Measurements from ENCODE around the gene TNIK.

TNIK gene

GRCh38 chr3:171169443-171169842 is 290.8 kb downstream of the TNIK start:
- FAIRE-seq = no peak
- DNase-seq (ENCODE audit: insufficient read length, low spot score) = no peak
- no peak for TF ChIP-seq TAF1 (IDR thresholded peaks at IDR 0.05; ENCODE audit: low read depth, low read length)
- no peak for TF ChIP-seq POLR2AphosphoS5 (IDR thresholded peaks at IDR 0.05; ENCODE audit: low read depth, low read length)
- no peak for TF ChIP-seq POLR2A (IDR thresholded peaks at IDR 0.05; ENCODE audit: low read depth, low read length)
- no peak for TF ChIP-seq POU2F2 (IDR thresholded peaks at IDR 0.05; ENCODE audit: low read depth, low read length)

GRCh38 chr3:171168551-171168950 is 291.7 kb downstream of the TNIK start:
- FAIRE-seq = no peak
- DNase-seq (ENCODE audit: insufficient read length, low spot score) = no peak
- TF ChIP-seq POLR2A (IDR thresholded peaks at IDR 0.05; ENCODE audit: low read depth, low read length) (no peak), POU2F2 (IDR thresholded peaks at IDR 0.05; ENCODE audit: low read depth, low read length) (no peak), PAX5 (IDR thresholded peaks at IDR 0.05; ENCODE audit: insufficient read depth, low read length, severe bottlenecking) (no peak), POLR2AphosphoS5 (IDR thresholded peaks at IDR 0.05; ENCODE audit: low read depth, low read length) (no peak), TAF1 (IDR thresholded peaks at IDR 0.05; ENCODE audit: low read depth, low read length) (no peak)

- DNase-seq (ENCODE audit: insufficient read length, low spot score) (no peak), FAIRE-seq (no peak)
- TF ChIP-seq TAF1 (IDR thresholded peaks at IDR 0.05; ENCODE audit: low read depth, low read length) (no peak), POLR2A (IDR thresholded peaks at IDR 0.05; ENCODE audit: low read depth, low read length) (no peak), POU2F2 (IDR thresholded peaks at IDR 0.05; ENCODE audit: low read depth, low read length) (no peak), POLR2AphosphoS5 (IDR thresholded peaks at IDR 0.05; ENCODE audit: low read depth, low read length) (no peak)
Measured at GRCh38 chr3:171168086-171168485, 292.1 kb downstream of the TNIK start.

- FAIRE-seq (no peak), DNase-seq (ENCODE audit: insufficient read length, low spot score) (no peak)
- TF ChIP-seq POLR2A (IDR thresholded peaks at IDR 0.05; ENCODE audit: low read depth, low read length) = no peak
- no peak for TF ChIP-seq SPI1 (IDR thresholded peaks at IDR 0.05; ENCODE audit: low read depth, low read length)
- TF ChIP-seq POU2F2 (IDR thresholded peaks at IDR 0.05; ENCODE audit: low read depth, low read length) = no peak
- no peak for TF ChIP-seq POLR2AphosphoS5 (IDR thresholded peaks at IDR 0.05; ENCODE audit: low read depth, low read length)
Measured at GRCh38 chr3:171165983-171166382, 294.2 kb downstream of the TNIK start.

- TF ChIP-seq PAX5 (IDR thresholded peaks at IDR 0.05; ENCODE audit: insufficient read depth, low read length, severe bottlenecking) = no peak
- no peak for TF ChIP-seq POU2F2 (IDR thresholded peaks at IDR 0.05; ENCODE audit: low read depth, low read length)
- TF ChIP-seq POLR2AphosphoS5 (IDR thresholded peaks at IDR 0.05; ENCODE audit: low read depth, low read length) = no peak
- no peak for TF ChIP-seq SPI1 (IDR thresholded peaks at IDR 0.05; ENCODE audit: low read depth, low read length)
- DNase-seq (ENCODE audit: insufficient read length, low spot score) (no peak), FAIRE-seq (no peak)
Measured at GRCh38 chr3:171165499-171165921, 294.7 kb downstream of the TNIK start.

- DNase-seq (ENCODE audit: insufficient read length, low spot score) (no peak), FAIRE-seq (no peak)
- TF ChIP-seq POLR2AphosphoS5 (IDR thresholded peaks at IDR 0.05; ENCODE audit: low read depth, low read length) = no peak
- no peak for TF ChIP-seq SPI1 (IDR thresholded peaks at IDR 0.05; ENCODE audit: low read depth, low read length)
- no peak for TF ChIP-seq POU2F2 (IDR thresholded peaks at IDR 0.05; ENCODE audit: low read depth, low read length)
- TF ChIP-seq POLR2A (IDR thresholded peaks at IDR 0.05; ENCODE audit: low read depth, low read length) = no peak
- TF ChIP-seq PAX5 (IDR thresholded peaks at IDR 0.05; ENCODE audit: insufficient read depth, low read length, severe bottlenecking) = no peak
- no peak for TF ChIP-seq TAF1 (IDR thresholded peaks at IDR 0.05; ENCODE audit: low read depth, low read length)
Measured at GRCh38 chr3:171164067-171164465, 296.1 kb downstream of the TNIK start.

- DNase-seq (ENCODE audit: insufficient read length, low spot score) (peak; percentile 17), FAIRE-seq (no peak)
- no peak for TF ChIP-seq POLR2A (IDR thresholded peaks at IDR 0.05; ENCODE audit: low read depth, low read length)
- no peak for TF ChIP-seq TAF1 (IDR thresholded peaks at IDR 0.05; ENCODE audit: low read depth, low read length)
- no peak for TF ChIP-seq POLR2AphosphoS5 (IDR thresholded peaks at IDR 0.05; ENCODE audit: low read depth, low read length)
- TF ChIP-seq POU2F2 (IDR thresholded peaks at IDR 0.05; ENCODE audit: low read depth, low read length) = no peak
- no peak for TF ChIP-seq SPI1 (IDR thresholded peaks at IDR 0.05; ENCODE audit: low read depth, low read length)
- TF ChIP-seq PAX5 (IDR thresholded peaks at IDR 0.05; ENCODE audit: insufficient read depth, low read length, severe bottlenecking) = no peak
Measured at GRCh38 chr3:171163101-171164066, 296.8 kb downstream of the TNIK start.

GRCh38 chr3:171160325-171160724 is 299.9 kb downstream of the TNIK start:
- no peak for FAIRE-seq
- TF ChIP-seq POU2F2 (IDR thresholded peaks at IDR 0.05; ENCODE audit: low read depth, low read length) = no peak
- TF ChIP-seq POLR2AphosphoS5 (IDR thresholded peaks at IDR 0.05; ENCODE audit: low read depth, low read length) = no peak
- TF ChIP-seq POLR2A (IDR thresholded peaks at IDR 0.05; ENCODE audit: low read depth, low read length) = no peak
- TF ChIP-seq SPI1 (IDR thresholded peaks at IDR 0.05; ENCODE audit: low read depth, low read length) = no peak
- no peak for TF ChIP-seq PAX5 (IDR thresholded peaks at IDR 0.05; ENCODE audit: insufficient read depth, low read length, severe bottlenecking)
- TF ChIP-seq TAF1 (IDR thresholded peaks at IDR 0.05; ENCODE audit: low read depth, low read length) = no peak
- DNase-seq (ENCODE audit: insufficient read length, low spot score) = no peak

- FAIRE-seq = no peak
- DNase-seq (ENCODE audit: insufficient read length, low spot score) = no peak
- TF ChIP-seq POLR2AphosphoS5 (IDR thresholded peaks at IDR 0.05; ENCODE audit: low read depth, low read length) (no peak), TAF1 (IDR thresholded peaks at IDR 0.05; ENCODE audit: low read depth, low read length) (no peak), SPI1 (IDR thresholded peaks at IDR 0.05; ENCODE audit: low read depth, low read length) (no peak), POLR2A (IDR thresholded peaks at IDR 0.05; ENCODE audit: low read depth, low read length) (no peak), PAX5 (IDR thresholded peaks at IDR 0.05; ENCODE audit: insufficient read depth, low read length, severe bottlenecking) (no peak), POU2F2 (IDR thresholded peaks at IDR 0.05; ENCODE audit: low read depth, low read length) (no peak)
Measured at GRCh38 chr3:171159822-171160157, 300.4 kb downstream of the TNIK start.

Data from GM12891 (cell line).